Natural killer cell (primary cell): ENCODE data around the gene TEKT2. TPM values are rescaled to one million over a fixed set of nuclear protein-coding genes. Genes with fewer than 3 reads are reported as not detected.

Experiments
- ATAC-seq, 3 donors: fragments of 150-1000 bp in 2 of 3; fragments of 200-7000 bp in 1 of 3; cut with Tn5 transposase; 1 replicate in 1 of 3; 2 replicates in 2 of 3; pipeline ENCODE4 v1.10.0; 2021; ENCODE audit warnings: mild to moderate bottlenecking in 2 of 3, moderate library complexity in 2 of 3
- DNase-seq, 2 donors: peaks; one replicate each; pipeline versions ENCODE4 v3.0.0 to v3.0.0-alpha.2; 2013 to 2021; ENCODE audit warnings: mixed read lengths in 1 of 2
- H3K27ac ChIP-seq: one replicate; pipeline ENCODE4 v1.5.1; 2013; ENCODE audit warnings: mild to moderate bottlenecking, low read length
- H3K27me3 ChIP-seq: one replicate; pipeline ENCODE4 v1.6.1; 2013; ENCODE audit warnings: low read length; ENCODE audit not compliant: control insufficient read depth, insufficient read depth
- H3K36me3 ChIP-seq: one replicate; pipeline ENCODE4 v1.6.1; 2013; ENCODE audit warnings: low read length; ENCODE audit not compliant: control insufficient read depth, insufficient read depth
- H3K4me1 ChIP-seq: one replicate; pipeline ENCODE4 v1.6.1; 2013; ENCODE audit warnings: low read length; ENCODE audit not compliant: control insufficient read depth, insufficient read depth
- H3K4me3 ChIP-seq: one replicate; pipeline ENCODE4 v1.5.1; 2013; ENCODE audit warnings: low read length
- H3K9me3 ChIP-seq: one replicate; pipeline ENCODE4 v1.6.1; 2013; ENCODE audit warnings: low read length; ENCODE audit not compliant: control insufficient read depth, insufficient read depth
- H3K27ac Mint-ChIP-seq, 2 donors: one replicate each; pipeline ENCODE4 v1.8.0; 2022; ENCODE audit warnings: mild to moderate bottlenecking in 2 of 2, mixed read lengths in 2 of 2, moderate library complexity in 1 of 2
- H3K27me3 Mint-ChIP-seq, 2 donors: one replicate each; pipeline ENCODE4 v1.8.0; 2022; ENCODE audit warnings: low read depth in 2 of 2, mixed read lengths in 2 of 2
- H3K36me3 Mint-ChIP-seq: one replicate; pipeline ENCODE4 v1.8.0; 2022; ENCODE audit warnings: mixed read lengths
- H3K4me1 Mint-ChIP-seq, 2 donors: one replicate each; pipeline ENCODE4 v1.8.0; 2022; ENCODE audit warnings: mixed read lengths in 2 of 2
- H3K4me3 Mint-ChIP-seq: one replicate; pipeline ENCODE4 v1.8.0; 2022; ENCODE audit warnings: mild to moderate bottlenecking, moderate library complexity, mixed read lengths
- H3K9me3 Mint-ChIP-seq, 2 donors: one replicate each; pipeline ENCODE4 v1.8.0; 2022; ENCODE audit warnings: mixed read lengths in 2 of 2
- CTCF ChIP-seq: fragments of 200-600 bp; IDR thresholded peaks from one replicate; pipeline ENCODE4 v1.8.0; 2022; ENCODE audit warnings: antibody characterized with exemption
- WGBS: methylation state at CpG from one replicate; pipeline ENCODE4 v1.1.7; 2013; ENCODE audit warnings: missing lambda C conversion rate; ENCODE audit not compliant: insufficient coverage; 5-methylcytosine and 5-hydroxymethylcytosine counted together
- intact Hi-C: fragments of 100-400 bp; cut with micrococcal nuclease; formaldehyde crosslinking; loops from one replicate; pipeline ENCODE4 v1.14.2; 2022
- total RNA-seq, 4 donors: library from RNA; stranded (reverse); fragments of 120-200 nt in 1 of 4; gene quantifications; one replicate each; pipeline versions ENCODE4 v1.2.3 to v1.2.4, GENCODE V29; 2013 to 2022

TEKT2 gene
- total RNA-seq, 3 donors from 2014 or later (not counting 1 experiment from before 2014, with no cell fraction given) = 0.24 to 0.35 TPM; not detected in 1

- no peaks in the 10 kb centered on the region for H3K27me3 Mint-ChIP-seq
- H3K4me3 Mint-ChIP-seq = no peak overlapping the region
- H3K4me1 ChIP-seq = peaks cover 19% of the 10 kb centered on the region
- H3K4me1 Mint-ChIP-seq = peaks cover 17 to 19% of the 10 kb centered on the region in 2 donors
- no peaks in the 10 kb centered on the region for H3K36me3 Mint-ChIP-seq
- intact Hi-C loops = no loop called here
- no peak overlapping the region for H3K27ac Mint-ChIP-seq
- ATAC-seq (no peak), DNase-seq (no peak)
- no peaks in the 10 kb centered on the region for H3K9me3 Mint-ChIP-seq
- no peak overlapping the region for H3K27ac ChIP-seq
- peaks cover 43% of the 10 kb centered on the region for H3K36me3 ChIP-seq
- H3K27me3 ChIP-seq = no peaks in the 10 kb centered on the region
- H3K4me3 ChIP-seq = no peak overlapping the region
- TF ChIP-seq CTCF = no peak
- no peaks in the 10 kb centered on the region for H3K9me3 ChIP-seq
- 97% methylated on average over 7 of the region's 7 CpGs for WGBS
Observed at GRCh38 chr1:36093226-36093625, 9.3 kb downstream of the TEKT2 start.

GRCh38 chr1:36093929-36094328 lies 10.0 kb downstream of the TEKT2 start:
- Mint-ChIP-seq H3K9me3 (no peaks in the 10 kb centered on the region), H3K4me1 (peaks cover 17 to 19% of the 10 kb centered on the region in 2 donors), H3K27me3 (no peaks in the 10 kb centered on the region), H3K36me3 (no peaks in the 10 kb centered on the region), H3K4me3 (no peak overlapping the region), H3K27ac (no peak overlapping the region)
- Histone ChIP-seq H3K27ac (no peak overlapping the region), H3K4me3 (no peak overlapping the region), H3K36me3 (peaks cover 43% of the 10 kb centered on the region), H3K4me1 (peaks cover 16% of the 10 kb centered on the region), H3K27me3 (no peaks in the 10 kb centered on the region), H3K9me3 (no peaks in the 10 kb centered on the region)
- ATAC-seq = no peak
- intact Hi-C loops = no loop called here
- DNase-seq = no peak
- WGBS = 92% methylated on average over 3 of the region's 3 CpGs
- TF ChIP-seq CTCF = no peak

GRCh38 chr1:36094621-36095061 lies 10.7 kb downstream of the TEKT2 start:
- Histone ChIP-seq H3K27ac (no peak overlapping the region), H3K4me3 (no peak overlapping the region), H3K27me3 (no peaks in the 10 kb centered on the region), H3K36me3 (peaks cover 43% of the 10 kb centered on the region), H3K4me1 (peaks cover 14% of the 10 kb centered on the region), H3K9me3 (no peaks in the 10 kb centered on the region)
- ATAC-seq (no peak), DNase-seq (no peak)
- WGBS = 96% methylated on average over 8 of the region's 8 CpGs
- H3K9me3 Mint-ChIP-seq = no peaks in the 10 kb centered on the region
- TF ChIP-seq CTCF = no peak
- intact Hi-C loops = no loop called here
- no peak overlapping the region for H3K4me3 Mint-ChIP-seq
- H3K27me3 Mint-ChIP-seq = no peaks in the 10 kb centered on the region
- H3K36me3 Mint-ChIP-seq = no peaks in the 10 kb centered on the region
- peaks cover 13% of the 10 kb centered on the region in 2 donors for H3K4me1 Mint-ChIP-seq
- H3K27ac Mint-ChIP-seq = no peak overlapping the region

- Mint-ChIP-seq H3K27me3 (no peaks in the 10 kb centered on the region), H3K36me3 (no peaks in the 10 kb centered on the region), H3K4me1 (peaks cover 7 to 11% of the 10 kb centered on the region in 2 donors), H3K9me3 (no peaks in the 10 kb centered on the region), H3K27ac (no peak overlapping the region), H3K4me3 (no peak overlapping the region)
- DNase-seq (no peak), ATAC-seq (no peak)
- no peaks in the 10 kb centered on the region for H3K9me3 ChIP-seq
- H3K27ac ChIP-seq = no peak overlapping the region
- peaks cover 15% of the 10 kb centered on the region for H3K4me1 ChIP-seq
- no peak for TF ChIP-seq CTCF
- H3K36me3 ChIP-seq = peaks cover 43% of the 10 kb centered on the region
- 88% methylated on average over 13 of the region's 15 CpGs for WGBS
- no peaks in the 10 kb centered on the region for H3K27me3 ChIP-seq
- intact Hi-C loops = no loop called here
- no peak overlapping the region for H3K4me3 ChIP-seq
Observed at GRCh38 chr1:36095760-36096405, 12.0 kb downstream of the TEKT2 start.
